Left ventricle myocardium superior (tissue), 1 donor: Measurements from ENCODE around the gene SKI. TPM values are rescaled to one million over a fixed set of nuclear protein-coding genes. Genes with fewer than 3 reads are reported as not detected.
"Not testable (repeated sequence)": the region's sequence is repeated elsewhere in the genome, so short reads cannot be mapped to it uniquely, and the experiment has no call there.

Experiments used
- ATAC-seq: fragments of 200-7000 bp; cut with Tn5 transposase; one replicate; pipeline ENCODE4 v1.9.1; 2020; ENCODE audit warnings: mild to moderate bottlenecking, moderate library complexity
- DNase-seq: peaks from one replicate; pipeline ENCODE4 v3.0.0-alpha.2; 2020
- intact Hi-C: fragments of 100-400 bp; cut with micrococcal nuclease; formaldehyde crosslinking; loops from one replicate; pipeline ENCODE4 v1.11.0; 2022
- total RNA-seq: library from RNA; stranded (reverse); fragmentation: NEBNext Ultra II Directional; extraction: Animal tissue kit (Norgen Biotek cat#: 25700); gene quantifications from one replicate; pipeline ENCODE4 v1.2.1, GENCODE V29; 2021
- donor health status: DM: no; HTN: yes; CAD: no; lungs with severe emphysema.

SKI gene
- total RNA-seq, 1 donor from 2014 or later: 35.3 TPM

DNA sequence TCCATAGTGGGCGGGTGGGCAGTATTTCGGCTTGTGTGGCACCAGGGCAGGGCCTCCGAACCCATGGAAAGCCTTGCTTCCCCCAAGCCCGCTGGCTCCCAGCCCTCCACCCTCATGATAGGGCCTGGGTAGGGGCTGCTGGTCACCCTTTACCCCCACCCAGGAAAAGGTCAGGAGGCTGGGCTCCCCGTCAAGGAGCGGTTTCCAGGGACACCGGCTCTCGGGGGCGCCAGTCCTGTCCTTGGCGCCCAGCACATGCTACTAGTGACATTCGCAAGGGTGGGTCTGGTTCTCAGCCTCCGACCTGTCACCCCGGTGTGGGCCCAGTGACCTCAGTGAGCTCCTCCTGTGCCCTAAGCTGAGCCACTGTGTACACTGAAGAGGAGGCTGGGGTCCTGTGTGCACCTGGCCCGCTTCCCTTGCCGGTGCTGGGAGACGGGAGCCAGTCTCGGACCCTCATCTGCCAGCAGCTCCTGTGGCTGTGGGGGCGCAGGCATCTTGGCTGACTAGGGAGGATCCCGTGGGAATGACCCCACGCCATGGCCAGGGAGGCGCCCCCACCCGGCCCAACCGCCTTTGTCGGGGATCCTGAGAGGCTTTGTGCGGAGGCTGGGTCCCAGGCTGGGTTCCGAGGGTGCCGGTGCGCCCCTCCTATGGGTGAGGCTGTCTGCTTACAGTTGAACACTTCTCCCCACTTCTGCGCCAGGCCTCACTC lies 54.6 kb downstream of the SKI start:
- ATAC-seq (no peak), DNase-seq (peak; percentile 27)
- intact Hi-C loops: no loop called here

GRCh38 chr1:2283371-2283990 lies 55.4 kb downstream of the SKI start:
- ATAC-seq (no peak), DNase-seq (peak; percentile 24)
- intact Hi-C loops: no loop called here

DNA sequence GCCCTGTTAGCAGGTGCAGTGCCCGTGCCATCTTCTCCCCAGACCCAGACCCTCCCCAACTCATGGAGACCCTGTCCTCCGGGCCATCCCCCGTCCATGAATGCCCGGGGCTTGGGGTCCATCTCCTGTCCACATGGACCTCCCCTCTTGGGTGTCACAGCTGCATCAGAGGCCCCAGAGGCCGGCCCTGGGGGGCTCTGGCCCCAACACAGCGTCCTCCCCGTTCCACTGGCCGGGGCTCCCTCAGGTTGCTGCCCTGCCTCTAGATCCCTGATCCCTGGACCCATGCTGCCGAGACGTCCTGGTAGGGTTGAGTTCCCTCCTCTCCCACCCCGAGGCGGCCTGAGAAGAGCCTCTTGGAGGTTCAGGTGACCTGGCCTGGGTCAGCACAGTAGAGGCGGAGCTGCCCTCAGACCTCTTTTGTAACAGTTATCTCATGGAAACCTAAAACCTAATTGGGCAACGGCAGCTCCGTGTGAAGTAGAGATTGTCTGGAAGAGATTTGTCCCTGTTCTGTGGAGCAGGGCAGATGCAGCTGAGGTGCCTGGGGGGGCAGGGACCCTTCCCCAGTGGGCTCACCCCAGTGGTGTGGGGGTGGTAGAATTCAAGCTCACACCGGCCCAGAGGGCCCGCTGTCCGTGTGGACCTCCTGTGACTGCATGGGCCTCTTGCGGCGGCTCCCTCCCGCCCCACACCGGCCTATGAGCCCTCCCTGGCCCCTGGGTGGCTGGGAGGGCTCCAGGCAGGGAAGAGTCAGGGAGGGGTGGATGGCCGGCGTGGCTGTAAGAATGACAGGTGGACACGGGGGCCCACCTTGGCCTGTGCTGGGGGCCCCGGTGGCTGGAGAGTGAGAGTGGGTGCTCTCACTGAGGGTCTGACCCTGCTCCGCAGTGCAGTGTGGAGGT lies 56.1 kb downstream of the SKI start:
- intact Hi-C loops: no loop called here
- DNase-seq (peak; percentile 24), ATAC-seq (no peak)

DNA sequence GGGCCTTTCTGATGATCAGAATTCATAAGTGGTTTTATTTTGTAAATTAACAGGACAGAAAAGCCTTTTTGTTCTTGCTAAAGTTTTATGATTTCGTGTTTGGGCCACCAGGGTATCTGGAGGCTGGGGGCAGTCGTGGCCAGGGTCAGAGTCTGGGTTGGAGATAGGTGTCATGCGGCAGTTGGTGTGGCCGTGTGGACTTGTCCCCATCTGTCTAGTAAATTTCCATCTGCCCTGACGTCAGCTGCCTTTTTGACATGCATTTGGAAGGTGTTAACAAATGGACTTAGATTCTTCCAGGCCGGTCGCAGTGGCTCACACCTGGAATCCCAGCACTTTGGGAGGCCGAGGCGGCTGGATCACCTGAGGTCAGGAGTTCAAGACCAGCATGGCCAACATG lies 56.8 kb downstream of the SKI start:
- intact Hi-C loops: no loop called here
- DNase-seq (peak; percentile 10), ATAC-seq (no peak)

- DNase-seq (no peak), ATAC-seq (no peak)
- intact Hi-C loops: no loop called here
These were observed 58.8 kb downstream of the SKI start for GRCh38 chr1:2286923-2287322.

DNA sequence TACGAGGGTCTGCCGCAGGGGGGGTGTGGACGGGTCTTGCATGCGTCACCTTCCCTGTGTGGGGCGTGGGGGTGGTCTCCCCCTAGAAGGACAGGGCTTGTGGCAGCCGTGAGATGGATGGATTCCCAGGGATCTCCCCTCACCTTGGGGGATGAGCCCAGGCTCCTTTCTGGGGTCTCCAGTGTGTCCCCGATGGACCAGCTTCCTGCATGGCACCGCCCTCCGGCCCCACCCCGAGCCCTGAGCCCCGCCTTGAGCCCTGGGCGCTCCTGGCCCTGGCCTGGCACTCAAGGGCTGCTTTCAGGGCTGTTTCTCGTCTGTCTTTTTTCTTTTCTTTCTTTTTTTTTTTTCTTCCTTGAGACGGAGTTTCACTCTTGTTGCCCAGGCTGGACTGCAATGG lies 59.5 kb downstream of the SKI start:
- intact Hi-C loops: no loop called here
- no peak for ATAC-seq
- DNase-seq: no peak

DNA sequence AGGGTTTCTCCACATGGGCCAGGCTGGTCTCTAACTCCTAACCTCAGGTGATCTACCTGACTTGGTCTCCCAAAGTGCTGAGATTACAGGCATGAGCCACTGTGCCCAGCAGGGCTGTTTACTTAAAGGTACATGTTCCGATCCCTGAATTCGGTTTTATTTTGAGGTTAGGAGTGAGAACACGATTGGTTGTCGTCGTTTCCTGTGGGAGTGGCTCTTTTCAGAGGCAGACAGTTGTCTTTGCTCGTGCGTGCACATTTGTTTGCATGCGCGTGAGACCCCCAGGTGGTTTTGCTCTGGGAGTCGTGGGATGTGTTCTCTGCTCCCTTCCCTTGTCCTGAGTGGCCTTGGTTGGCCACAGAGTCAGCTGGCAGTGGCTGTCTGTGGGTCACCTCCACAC lies 60.2 kb downstream of the SKI start:
- DNase-seq (no peak), ATAC-seq (no peak)
- intact Hi-C loops: no loop called here

DNA sequence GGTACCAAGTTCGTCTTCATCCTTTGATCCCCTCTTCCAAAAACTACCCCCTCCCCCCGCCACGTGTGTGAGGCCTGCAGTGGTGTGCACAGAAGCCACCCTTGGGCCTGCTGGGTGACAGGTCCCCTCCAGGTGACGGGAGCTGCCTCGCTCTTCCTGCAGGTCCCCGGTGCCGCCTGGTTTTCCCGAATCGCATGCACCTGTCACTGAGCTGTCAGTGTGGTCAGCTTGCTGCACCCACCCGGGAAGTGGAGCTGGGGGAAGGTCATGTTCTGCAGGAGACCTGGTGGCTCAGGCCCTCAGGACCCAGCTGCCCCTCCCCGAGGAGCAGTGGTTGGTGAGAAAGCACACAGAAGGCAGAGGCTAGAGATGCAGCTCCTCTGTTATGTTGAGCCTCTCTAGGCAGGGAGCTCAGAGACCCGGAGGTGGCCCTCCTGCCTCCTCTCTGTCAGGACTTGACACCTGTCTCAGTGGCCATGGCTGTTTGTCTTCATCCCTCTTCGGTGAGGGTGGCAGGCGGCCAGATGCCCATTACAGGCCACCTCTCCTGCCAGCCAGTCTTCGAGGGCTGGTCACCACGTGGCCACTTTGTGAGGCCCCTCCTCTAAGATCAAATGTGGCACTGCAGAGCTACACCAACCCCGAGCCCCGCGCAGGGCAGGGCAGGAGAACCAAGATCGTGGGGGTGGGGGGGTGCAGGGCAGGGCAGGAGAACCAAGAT lies 60.9 kb downstream of the SKI start:
- ATAC-seq (no peak), DNase-seq (no peak)
- intact Hi-C loops: no loop called here

- ATAC-seq: no peak
- intact Hi-C loops: no loop called here
- DNase-seq: no peak
These were observed 61.5 kb downstream of the SKI start for GRCh38 chr1:2289607-2290006.

DNA sequence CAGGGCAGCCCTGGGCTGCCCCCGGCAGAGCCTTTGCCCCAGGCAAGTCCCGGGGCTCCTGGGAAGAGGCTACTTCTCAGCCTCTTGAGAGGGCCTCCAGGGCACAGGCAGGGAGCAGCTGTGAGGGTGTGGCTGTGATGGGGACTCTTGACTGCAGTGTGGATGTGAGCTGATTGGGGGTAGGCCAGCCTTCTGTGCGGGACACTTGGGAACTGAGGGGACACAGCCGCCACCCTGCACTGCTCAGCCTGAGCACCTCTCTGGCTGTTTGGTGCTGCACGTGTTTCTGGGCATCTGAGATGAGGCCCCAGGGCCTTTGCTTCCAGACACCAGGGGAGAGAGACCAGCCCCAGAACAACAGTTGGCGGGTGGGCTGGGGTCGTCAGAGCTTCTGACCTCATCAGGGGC lies 62.1 kb downstream of the SKI start:
- intact Hi-C loops: no loop called here
- no peak for DNase-seq
- ATAC-seq: peak; percentile 35

DNA sequence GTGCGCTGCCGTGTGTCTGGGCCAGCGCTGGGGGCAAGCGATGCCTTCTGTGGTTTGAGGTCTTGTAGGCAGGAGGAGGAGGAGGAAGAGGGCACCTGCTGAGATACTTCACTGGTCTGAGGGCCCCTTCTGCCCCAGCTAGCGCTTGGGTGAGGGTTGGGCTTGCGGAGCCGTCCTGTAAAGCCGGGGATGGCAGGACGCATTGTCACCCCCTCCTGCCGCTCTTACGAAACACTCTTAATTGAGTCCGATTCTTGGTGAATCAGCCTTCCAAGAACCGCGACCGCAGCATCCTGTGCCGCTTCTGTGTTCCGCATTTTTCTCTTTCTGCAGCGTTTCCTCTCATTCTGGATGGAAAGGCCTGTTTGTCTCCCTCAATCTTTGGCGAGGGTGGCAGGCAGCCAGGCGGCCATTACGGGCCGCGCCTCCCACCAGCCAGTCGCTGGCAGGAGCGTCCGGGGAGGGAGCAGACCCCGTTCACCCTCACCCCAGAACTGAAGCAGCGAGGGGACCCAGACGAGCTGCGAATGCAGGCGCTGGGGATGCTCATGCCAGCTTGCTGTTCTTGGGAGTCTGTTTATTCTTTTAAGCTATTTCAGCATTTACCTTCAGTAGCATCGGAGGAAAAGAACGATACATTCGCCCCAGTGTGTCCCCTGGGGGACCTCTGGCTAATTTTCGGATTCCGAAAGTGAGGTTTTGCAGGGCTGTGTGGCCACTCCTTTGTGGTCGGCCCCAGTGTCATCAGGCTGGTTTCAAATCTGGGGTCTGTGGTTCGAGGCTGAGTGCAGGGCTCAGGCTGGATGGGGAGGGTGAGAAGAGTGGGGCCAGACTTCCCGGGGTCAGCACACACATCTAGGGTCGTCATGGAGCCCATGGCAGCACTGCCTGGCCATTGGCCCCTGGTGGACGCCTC lies 62.7 kb downstream of the SKI start:
- peak; percentile 81 for ATAC-seq
- intact Hi-C loops: no loop called here
- DNase-seq: peak; percentile 87

GRCh38 chr1:2291577-2291976 lies 63.5 kb downstream of the SKI start:
- DNase-seq: no peak
- intact Hi-C loops: no loop called here
- ATAC-seq: no peak

DNA sequence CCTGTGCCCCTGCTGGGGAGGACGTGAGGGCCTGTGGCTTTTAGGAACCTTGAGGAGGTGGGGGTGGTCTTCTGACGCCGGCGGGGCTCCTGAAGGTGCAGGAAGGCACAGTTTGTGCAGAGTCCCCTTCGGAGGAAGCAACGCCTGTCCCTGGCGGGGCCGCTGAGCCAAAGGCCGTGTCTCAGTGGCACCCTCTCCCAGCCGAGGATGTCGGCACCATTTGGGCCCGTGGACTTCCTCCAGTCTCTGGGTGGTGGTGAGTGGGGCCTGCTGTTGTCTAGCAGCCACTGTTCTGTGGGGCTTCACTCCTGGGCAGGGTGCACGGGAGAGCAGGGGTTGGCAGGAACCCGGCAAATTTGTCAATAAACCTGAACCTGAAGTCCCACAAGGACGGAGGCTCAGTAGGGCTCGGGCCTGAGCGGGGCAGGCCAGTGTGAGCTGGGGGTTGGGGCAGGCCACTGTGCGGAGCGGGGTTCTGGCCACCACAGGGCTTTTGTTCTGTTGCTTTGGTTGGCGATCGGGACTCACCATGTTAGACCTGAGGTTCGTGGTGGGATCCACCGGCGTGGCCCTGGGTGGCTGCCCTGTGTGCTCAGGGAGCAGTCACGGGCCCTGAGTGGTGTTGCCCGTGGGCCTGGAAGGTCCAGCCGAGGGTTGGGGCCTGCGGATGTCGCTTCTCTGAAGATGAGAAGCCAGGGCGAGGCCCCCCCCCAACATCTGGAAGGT lies 64.8 kb downstream of the SKI start:
- ATAC-seq (no peak), DNase-seq (no peak)
- intact Hi-C loops: no loop called here

DNA sequence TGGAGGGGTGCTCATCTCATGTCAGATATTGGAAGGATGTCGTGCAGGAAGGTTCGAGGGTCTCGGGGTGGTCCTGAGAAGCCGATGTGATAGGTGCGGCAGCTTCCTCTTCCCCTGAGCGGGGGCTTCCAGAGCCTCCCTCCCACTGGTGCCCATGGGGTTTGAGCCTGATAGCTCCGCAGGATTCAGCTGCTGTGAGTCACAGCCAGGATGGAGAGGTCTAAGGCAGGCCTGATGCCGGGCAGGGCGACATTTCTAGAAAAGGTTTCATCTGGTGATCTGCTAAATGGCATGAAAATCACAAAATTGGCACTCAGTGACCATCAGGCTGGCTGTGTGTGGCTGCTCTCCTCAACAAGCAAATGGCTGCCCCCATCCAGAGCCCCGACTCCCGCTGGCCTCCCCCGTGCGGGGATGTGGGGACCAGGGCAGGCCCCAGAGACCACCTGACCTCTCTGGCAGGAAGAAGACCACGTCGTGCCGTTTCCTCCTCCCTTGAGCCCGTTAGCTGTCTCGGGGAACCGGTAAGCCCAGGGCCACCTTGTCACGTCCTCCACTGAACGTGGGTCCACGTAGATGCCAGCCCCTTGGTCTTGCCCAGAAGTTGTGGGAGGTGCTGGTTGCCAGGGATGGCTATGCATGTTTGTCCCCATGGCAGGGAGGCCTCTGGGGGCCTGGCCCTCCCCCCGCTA lies 66.1 kb downstream of the SKI start:
- ATAC-seq (no peak), DNase-seq (no peak)
- intact Hi-C loops: no loop called here

DNA sequence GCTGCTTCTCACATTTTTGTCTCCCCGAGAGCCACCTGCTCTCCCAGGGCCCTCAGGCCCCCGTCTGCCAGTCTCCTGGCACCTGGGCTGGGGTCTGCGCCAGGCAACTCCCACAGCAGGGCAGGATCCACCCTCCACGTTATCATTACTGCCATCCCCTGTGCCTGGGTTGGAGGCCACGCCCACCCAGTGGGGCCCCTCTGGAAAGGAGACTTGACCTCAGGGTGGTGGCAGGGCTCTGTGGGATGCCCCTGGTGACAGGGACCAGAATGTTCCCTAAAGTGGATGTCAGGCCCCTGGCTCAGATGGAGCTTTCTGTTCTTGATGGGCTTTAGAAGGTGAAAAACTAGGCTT lies 66.6 kb downstream of the SKI start:
- intact Hi-C loops: no loop called here
- ATAC-seq: no peak
- DNase-seq: no peak

GRCh38 chr1:2295526-2295925 lies 67.4 kb downstream of the SKI start:
- intact Hi-C loops: no loop called here
- ATAC-seq: no peak
- DNase-seq: no peak

DNA sequence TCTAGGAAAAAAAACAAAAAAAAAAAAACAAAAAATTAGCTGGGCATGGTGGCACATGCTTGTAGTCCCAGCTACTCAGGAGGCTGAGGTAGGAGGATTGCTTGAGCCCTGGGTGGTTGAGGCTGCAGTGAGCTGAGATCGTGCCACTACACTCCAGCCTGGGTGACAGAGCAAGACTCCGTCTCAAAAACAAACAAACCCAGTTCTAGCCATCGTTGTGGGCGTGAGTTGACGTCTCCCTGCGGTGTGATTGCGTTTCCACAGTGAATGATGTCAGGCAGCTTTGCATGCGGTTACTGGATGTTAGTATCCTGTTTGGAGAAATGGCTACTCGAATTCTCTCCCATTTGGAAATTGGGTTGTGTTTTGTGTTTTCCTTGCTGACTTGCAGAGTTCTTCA lies 68.1 kb downstream of the SKI start:
- ATAC-seq, intact Hi-C loops, DNase-seq: not testable (repeated sequence)
